ENCODE results near the gene DAPK2. TPM values are rescaled to one million over a fixed set of nuclear protein-coding genes. Genes with fewer than 3 reads are reported as not detected.

Gene DAPK2
- total and polyA plus RNA-seq, 2 of the 4 experiments (the other 2 are of a cell fraction) = 0.34 to 0.36 TPM

DNA sequence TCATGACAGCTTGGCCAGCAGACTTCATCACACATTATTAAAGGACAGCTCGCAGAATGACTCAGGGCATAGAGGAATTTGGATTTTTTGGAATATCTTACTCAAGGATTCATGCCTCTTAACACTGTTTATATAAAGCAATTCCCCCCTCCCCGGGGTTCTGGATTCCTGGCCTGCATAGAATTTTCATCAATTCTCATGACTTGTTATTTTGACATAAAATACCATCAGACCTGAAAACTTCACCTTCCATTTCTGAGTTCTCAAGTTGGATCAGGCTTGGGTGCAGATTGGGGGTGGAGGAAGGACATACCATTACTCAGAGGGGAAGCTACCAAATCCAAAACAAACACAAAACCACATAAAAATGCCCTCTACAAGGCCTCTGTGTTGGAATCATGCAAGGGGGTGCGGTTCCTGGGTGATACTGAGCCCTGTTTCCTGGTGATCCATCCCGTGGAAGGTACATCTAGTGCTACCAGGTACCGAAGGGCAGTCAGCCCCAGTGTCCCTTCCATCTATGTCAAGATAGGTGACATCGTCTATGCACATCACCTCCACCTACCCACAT lies 95.3 kb downstream of the DAPK2 start:
- Histone ChIP-seq H3K27me3 (ENCODE audit: control insufficient read depth, insufficient read depth, low read length) (no peaks in the 10 kb centered on the region), H3K27ac (ENCODE audit: insufficient read depth, low read length) (peak overlapping the region; percentile 78), H3K18ac (ENCODE audit: low read depth, low read length) (peak overlapping the region; percentile 58), H3K9ac (ENCODE audit: low read depth, low read length) (no peak overlapping the region), H2BK5ac (ENCODE audit: low read depth, low read length, poor library complexity, severe bottlenecking) (peak overlapping the region; percentile 2), H2AK9ac (replicated peaks; ENCODE audit: low read depth, low read length, poor library complexity) (peak overlapping the region; percentile 66), H4K5ac (ENCODE audit: low read depth, low read length) (peak overlapping the region; percentile 54; the same call in 1 of the 2 replicates), H3K56ac (ENCODE audit: extremely low read depth, insufficient read depth, low read length) (no peak overlapping the region), H4K8ac (ENCODE audit: low read depth in 2 of 2, low read length in 2 of 2) (peak overlapping the region in 1 of 2 experiments; percentile 50; a peak in 1 of 4 replicates), H3K9me1 (ENCODE audit: insufficient read depth, low read length) (peaks cover 12% of the 10 kb centered on the region), H3K79me1 (ENCODE audit: low read depth in 1 of 2, low read length in 2 of 2) (no peaks in the 10 kb centered on the region), H2AFZ (replicated peaks; ENCODE audit: low read length, poor library complexity) (peak overlapping the region; percentile 34), H3K36me3 (ENCODE audit: control insufficient read depth, insufficient read depth, low read length) (no peaks in the 10 kb centered on the region), H4K91ac (ENCODE audit: insufficient read depth, low read depth, low read length) (peak overlapping the region; percentile 67; the same call in 1 of the 2 replicates), H3K4me1 (ENCODE audit: control insufficient read depth, insufficient read depth, low read length) (peaks cover 12% of the 10 kb centered on the region), H2BK15ac (ENCODE audit: low read depth, low read length) (peak overlapping the region; percentile 58; the same call in 2 of the 3 replicates), H2BK20ac (ENCODE audit: low read depth, low read length) (peak overlapping the region; percentile 87), H3K4ac (ENCODE audit: low read depth, low read length) (peak overlapping the region; percentile 85), H3K4me2 (ENCODE audit: low read depth, low read length) (peak overlapping the region; percentile 31), H3K14ac (replicated peaks; ENCODE audit: low read depth, low read length) (peak overlapping the region; percentile 57), H2BK120ac (ENCODE audit: low read depth, low read length) (peak overlapping the region; percentile 56), H4K20me1 (ENCODE audit: insufficient read depth, low read length) (peaks cover 10% of the 10 kb centered on the region; the same call in 1 of the 2 replicates), H3K23ac (ENCODE audit: low read depth, low read length) (peak overlapping the region; percentile 34; the same call in 1 of the 2 replicates), H3K9me3 (ENCODE audit: control insufficient read depth, insufficient read depth, low read length) (peaks cover 2% of the 10 kb centered on the region; the same call in 1 of the 2 replicates), H2AK5ac (ENCODE audit: low read depth, low read length) (peak overlapping the region; percentile 94), H3K4me3 (ENCODE audit: insufficient read depth, low read depth, low read length) (no peak overlapping the region)
- peak; percentile 93 for ATAC-seq (ENCODE audit: low read depth)
- BruUV-seq (replicated peaks) = no TSS peak
- intact Hi-C loops (cut with micrococcal nuclease) (no loop called here), in situ Hi-C loops (cut with MboI; ENCODE audit: low sequenced_read_pairs) (no loop called here), dilution Hi-C loops (cut with HindIII; ENCODE audit: low sequenced_read_pairs, unreplicated experiment) (no loop called here)
- ChIA-PET POLR2A (ENCODE audit: unreplicated experiment) (no interaction called here), CTCF (interaction anchor here (1.1 kb wide), 1 partner anchor 17 kb away, joined by 3 read pairs; no protein-coding TSS in a partner anchor)
- peak; percentile 87 for DNase-seq
- TF ChIP-seq MAFK (IDR thresholded peaks at IDR 0.05; ENCODE audit: low read depth, low read length) = no peak
- TF ChIP-seq POLR2A (IDR thresholded peaks at IDR 0.05; ENCODE audit: low read depth, low read length) = no peak
- no peak for TF ChIP-seq CHD1 (IDR thresholded peaks at IDR 0.05; ENCODE audit: low read depth, low read length)
- TF ChIP-seq MAZ (IDR thresholded peaks at IDR 0.05; ENCODE audit: borderline replicate concordance, low read depth, low read length) = peak; percentile 47; the same call in 1 of the 2 replicates
- TF ChIP-seq MXI1 (IDR thresholded peaks at IDR 0.05; ENCODE audit: borderline replicate concordance, low read depth, low read length) = no peak
- TF ChIP-seq BHLHE40 (IDR thresholded peaks at IDR 0.05; ENCODE audit: low read depth, low read length) = peak; percentile 34; the same call in 1 of the 2 replicates
- no peak for TF ChIP-seq RAD21 (IDR thresholded peaks at IDR 0.05; ENCODE audit: low read length)
- TF ChIP-seq, protein P1, sequence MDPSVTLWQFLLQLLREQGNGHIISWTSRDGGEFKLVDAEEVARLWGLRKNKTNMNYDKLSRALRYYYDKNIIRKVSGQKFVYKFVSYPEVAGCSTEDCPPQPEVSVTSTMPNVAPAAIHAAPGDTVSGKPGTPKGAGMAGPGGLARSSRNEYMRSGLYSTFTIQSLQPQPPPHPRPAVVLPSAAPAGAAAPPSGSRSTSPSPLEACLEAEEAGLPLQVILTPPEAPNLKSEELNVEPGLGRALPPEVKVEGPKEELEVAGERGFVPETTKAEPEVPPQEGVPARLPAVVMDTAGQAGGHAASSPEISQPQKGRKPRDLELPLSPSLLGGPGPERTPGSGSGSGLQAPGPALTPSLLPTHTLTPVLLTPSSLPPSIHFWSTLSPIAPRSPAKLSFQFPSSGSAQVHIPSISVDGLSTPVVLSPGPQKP (IDR thresholded peaks at IDR 0.05; ENCODE audit: borderline replicate concordance, low read depth, low read length) = no peak
- TF ChIP-seq, protein P2, sequence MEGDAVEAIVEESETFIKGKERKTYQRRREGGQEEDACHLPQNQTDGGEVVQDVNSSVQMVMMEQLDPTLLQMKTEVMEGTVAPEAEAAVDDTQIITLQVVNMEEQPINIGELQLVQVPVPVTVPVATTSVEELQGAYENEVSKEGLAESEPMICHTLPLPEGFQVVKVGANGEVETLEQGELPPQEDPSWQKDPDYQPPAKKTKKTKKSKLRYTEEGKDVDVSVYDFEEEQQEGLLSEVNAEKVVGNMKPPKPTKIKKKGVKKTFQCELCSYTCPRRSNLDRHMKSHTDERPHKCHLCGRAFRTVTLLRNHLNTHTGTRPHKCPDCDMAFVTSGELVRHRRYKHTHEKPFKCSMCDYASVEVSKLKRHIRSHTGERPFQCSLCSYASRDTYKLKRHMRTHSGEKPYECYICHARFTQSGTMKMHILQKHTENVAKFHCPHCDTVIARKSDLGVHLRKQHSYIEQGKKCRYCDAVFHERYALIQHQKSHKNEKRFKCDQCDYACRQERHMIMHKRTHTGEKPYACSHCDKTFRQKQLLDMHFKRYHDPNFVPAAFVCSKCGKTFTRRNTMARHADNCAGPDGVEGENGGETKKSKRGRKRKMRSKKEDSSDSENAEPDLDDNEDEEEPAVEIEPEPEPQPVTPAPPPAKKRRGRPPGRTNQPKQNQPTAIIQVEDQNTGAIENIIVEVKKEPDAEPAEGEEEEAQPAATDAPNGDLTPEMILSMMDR (conservative IDR thresholded peaks at IDR 0.05; ENCODE audit: low read depth, low read length) = no peak
- TF ChIP-seq FOS (IDR thresholded peaks at IDR 0.05; ENCODE audit: low read depth, low read length) = no peak
- TF ChIP-seq CEBPB (IDR thresholded peaks at IDR 0.05; ENCODE audit: low read depth, low read length) = no peak
- TF ChIP-seq RFX5 (IDR thresholded peaks at IDR 0.05; ENCODE audit: low read depth, low read length) = no peak
- TF ChIP-seq, protein P3, sequence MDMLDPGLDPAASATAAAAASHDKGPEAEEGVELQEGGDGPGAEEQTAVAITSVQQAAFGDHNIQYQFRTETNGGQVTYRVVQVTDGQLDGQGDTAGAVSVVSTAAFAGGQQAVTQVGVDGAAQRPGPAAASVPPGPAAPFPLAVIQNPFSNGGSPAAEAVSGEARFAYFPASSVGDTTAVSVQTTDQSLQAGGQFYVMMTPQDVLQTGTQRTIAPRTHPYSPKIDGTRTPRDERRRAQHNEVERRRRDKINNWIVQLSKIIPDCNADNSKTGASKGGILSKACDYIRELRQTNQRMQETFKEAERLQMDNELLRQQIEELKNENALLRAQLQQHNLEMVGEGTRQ (IDR thresholded peaks at IDR 0.05; ENCODE audit: low read depth, low read length) = no peak
- no CpG with 5 or more reads among the region's 6 CpGs for WGBS, 2 experiments (ENCODE audit: extremely low coverage in 2 of 2, insufficient read length in 1 of 2)
